Tibial nerve (tissue), 4 donors: ENCODE measurements around the gene CHRM3.

Experiments used
- EP300 ChIP-seq, 2 donors: sonication (generic); formaldehyde crosslinking; IDR thresholded peaks; one replicate each; pipeline ENCODE4 v1.6.1; 2017; ENCODE audit warnings: antibody characterized with exemption in 2 of 2, mild to moderate bottlenecking in 1 of 2
- POLR2A ChIP-seq, 2 donors: fragments of 450-650 bp; IDR thresholded peaks; one replicate each; pipeline ENCODE4 v1.6.1; 2017; ENCODE audit warnings: antibody characterized with exemption in 2 of 2, mild to moderate bottlenecking in 2 of 2, moderate library complexity in 2 of 2
- TF ChIP-seq, protein P1 (sequence below), 5 experiments: fragments of 200-600 bp in 3 of 5; fragments of 450-650 bp in 2 of 5; sonication (generic) in 3 of 5; IDR thresholded peaks; one replicate each; pipeline ENCODE4 v1.5.1; 2016 to 2019; ENCODE audit warnings: antibody characterized with exemption in 5 of 5, mild to moderate bottlenecking in 3 of 5, moderate library complexity in 2 of 5

- TF ChIP-seq, protein P1, sequence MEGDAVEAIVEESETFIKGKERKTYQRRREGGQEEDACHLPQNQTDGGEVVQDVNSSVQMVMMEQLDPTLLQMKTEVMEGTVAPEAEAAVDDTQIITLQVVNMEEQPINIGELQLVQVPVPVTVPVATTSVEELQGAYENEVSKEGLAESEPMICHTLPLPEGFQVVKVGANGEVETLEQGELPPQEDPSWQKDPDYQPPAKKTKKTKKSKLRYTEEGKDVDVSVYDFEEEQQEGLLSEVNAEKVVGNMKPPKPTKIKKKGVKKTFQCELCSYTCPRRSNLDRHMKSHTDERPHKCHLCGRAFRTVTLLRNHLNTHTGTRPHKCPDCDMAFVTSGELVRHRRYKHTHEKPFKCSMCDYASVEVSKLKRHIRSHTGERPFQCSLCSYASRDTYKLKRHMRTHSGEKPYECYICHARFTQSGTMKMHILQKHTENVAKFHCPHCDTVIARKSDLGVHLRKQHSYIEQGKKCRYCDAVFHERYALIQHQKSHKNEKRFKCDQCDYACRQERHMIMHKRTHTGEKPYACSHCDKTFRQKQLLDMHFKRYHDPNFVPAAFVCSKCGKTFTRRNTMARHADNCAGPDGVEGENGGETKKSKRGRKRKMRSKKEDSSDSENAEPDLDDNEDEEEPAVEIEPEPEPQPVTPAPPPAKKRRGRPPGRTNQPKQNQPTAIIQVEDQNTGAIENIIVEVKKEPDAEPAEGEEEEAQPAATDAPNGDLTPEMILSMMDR (IDR thresholded peaks at IDR 0.05), result no peak
- no peak for TF ChIP-seq POLR2A (IDR thresholded peaks at IDR 0.05)
- no peak for TF ChIP-seq EP300 (IDR thresholded peaks at IDR 0.05)
These were observed 32.1 kb upstream of the CHRM3 start for GRCh38 chr1:239354231-239354630.
